Activated CD4-positive, alpha-beta T cell treated with anti-CD3 and anti-CD28 coated beads for 36 hours (primary cell): ENCODE results near the gene C1orf146. TPM values are rescaled to one million over a fixed set of nuclear protein-coding genes. Genes with fewer than 3 reads are reported as not detected.
"Not testable (repeated sequence)": the region's sequence is repeated elsewhere in the genome, so short reads cannot be mapped to it uniquely, and the experiment has no call there.

ENCODE experiments used
- ATAC-seq: fragments of 200-7000 bp; cut with Tn5 transposase; one replicate; pipeline ENCODE4 v1.10.0; 2021; ENCODE audit warnings: mild to moderate bottlenecking, moderate library complexity
- CTCF ChIA-PET: fragments of 350-600 bp; sonication (Branson Sonifier 250); formaldehyde crosslinking; loops from one replicate; lab custom pipeline; 2021; ENCODE audit warnings: antibody characterized with exemption; lab: Charles Lee
- POLR2A ChIA-PET: fragments of 350-600 bp; sonication (Branson Sonifier 250); formaldehyde crosslinking; loops from one replicate; lab custom pipeline; 2021; ENCODE audit warnings: antibody characterized with exemption, inconsistent platforms; lab: Charles Lee
- DNase-seq: peaks from one replicate; pipeline ENCODE4 v3.0.0-alpha.2; 2020
- H3K27ac Mint-ChIP-seq: one replicate; pipeline ENCODE4 v1.8.0; 2021; ENCODE audit warnings: mixed read lengths
- H3K27me3 Mint-ChIP-seq: one replicate; pipeline ENCODE4 v1.8.0; 2021; ENCODE audit warnings: mixed read lengths
- H3K36me3 Mint-ChIP-seq: one replicate; pipeline ENCODE4 v1.8.0; 2021; ENCODE audit warnings: low read depth, mixed read lengths
- H3K4me1 Mint-ChIP-seq: one replicate; pipeline ENCODE4 v1.8.0; 2021; ENCODE audit warnings: mixed read lengths
- H3K4me3 Mint-ChIP-seq: one replicate; pipeline ENCODE4 v1.8.0; 2021; ENCODE audit warnings: mild to moderate bottlenecking, moderate library complexity, mixed read lengths
- H3K9me3 Mint-ChIP-seq: one replicate; pipeline ENCODE4 v1.8.0; 2021; ENCODE audit warnings: low read depth, mixed read lengths
- intact Hi-C, 2 experiments: fragments of 100-400 bp; cut with DNase I in 1 of 2; cut with micrococcal nuclease in 1 of 2; formaldehyde crosslinking; loops; one replicate each; pipeline versions ENCODE4 v1.14.2 to v1.15.1; 2022 to 2024; cut with DNase I, micrococcal nuclease
- total RNA-seq, 2 experiments: library from RNA; stranded (reverse); gene quantifications; one replicate each; pipeline ENCODE4 v1.2.3, GENCODE V29; 2021

Gene C1orf146
- total RNA-seq, 2 experiments from 2014 or later = not detected

- no peaks in the 10 kb centered on the region for H3K9me3 Mint-ChIP-seq
- POLR2A ChIA-PET = no interaction called here
- DNase-seq = no peak
- intact Hi-C loops = no loop called here
- no peak for ATAC-seq
- CTCF ChIA-PET = no interaction called here
- peaks cover 2% of the 10 kb centered on the region for H3K4me1 Mint-ChIP-seq
- H3K4me3 Mint-ChIP-seq = no peak overlapping the region
- no peaks in the 10 kb centered on the region for H3K27me3 Mint-ChIP-seq
- H3K27ac Mint-ChIP-seq = no peak overlapping the region
- H3K36me3 Mint-ChIP-seq = peaks cover 53% of the 10 kb centered on the region
Observed at GRCh38 chr1:92274939-92275338, 57.2 kb downstream of the C1orf146 start.

GRCh38 chr1:92276082-92276481 lies 58.4 kb downstream of the C1orf146 start:
- Mint-ChIP-seq H3K9me3 (no peaks in the 10 kb centered on the region), H3K36me3 (peaks cover 60% of the 10 kb centered on the region), H3K4me3 (no peak overlapping the region), H3K27ac (no peak overlapping the region), H3K27me3 (no peaks in the 10 kb centered on the region), H3K4me1 (peaks cover 2% of the 10 kb centered on the region)
- ChIA-PET POLR2A (interaction anchor here (0.6 kb wide), 1 partner anchor 700 kb away, joined by 3 read pairs; no protein-coding TSS in a partner anchor), CTCF (interaction anchor here (1.1 kb wide), 1 partner anchor 9 kb away, joined by 3 read pairs; no protein-coding TSS in a partner anchor)
- DNase-seq = no peak
- no peak for ATAC-seq
- intact Hi-C loops = no loop called here

- peaks cover 62% of the 10 kb centered on the region for H3K36me3 Mint-ChIP-seq
- peaks cover 5% of the 10 kb centered on the region for H3K4me1 Mint-ChIP-seq
- no peaks in the 10 kb centered on the region for H3K9me3 Mint-ChIP-seq
- H3K4me3 Mint-ChIP-seq = no peak overlapping the region
- POLR2A ChIA-PET = interaction anchor here (0.6 kb wide), 1 partner anchor 388 kb away, joined by 3 read pairs; no protein-coding TSS in a partner anchor
- CTCF ChIA-PET = no interaction called here
- no peak for DNase-seq
- no peak for ATAC-seq
- H3K27me3 Mint-ChIP-seq = no peaks in the 10 kb centered on the region
- intact Hi-C loops = no loop called here
- H3K27ac Mint-ChIP-seq = no peak overlapping the region
Observed at GRCh38 chr1:92277105-92277723, 59.5 kb downstream of the C1orf146 start.

GRCh38 chr1:92279781-92280180 lies 62.1 kb downstream of the C1orf146 start:
- H3K27ac Mint-ChIP-seq, POLR2A ChIA-PET, intact Hi-C loops, ATAC-seq, DNase-seq, H3K4me3 Mint-ChIP-seq, H3K9me3 Mint-ChIP-seq, H3K27me3 Mint-ChIP-seq: not testable (repeated sequence)
- Mint-ChIP-seq H3K4me1 (peaks cover 10% of the 10 kb centered on the region), H3K36me3 (peaks cover 68% of the 10 kb centered on the region)
- CTCF ChIA-PET = interaction anchor here (0.6 kb wide), 2 partner anchors 12 to 35 kb away, joined by 3 read pairs; no protein-coding TSS in a partner anchor

GRCh38 chr1:92281411-92281810 lies 63.7 kb downstream of the C1orf146 start:
- not testable (repeated sequence) for H3K4me1 Mint-ChIP-seq, H3K27me3 Mint-ChIP-seq, H3K27ac Mint-ChIP-seq

GRCh38 chr1:92291372-92291999 lies 73.8 kb downstream of the C1orf146 start:
- H3K36me3 Mint-ChIP-seq = peaks cover 44% of the 10 kb centered on the region
- ChIA-PET POLR2A (interaction anchor here (0.6 to 0.7 kb wide), 2 partner anchors 24 to 294 kb away, joined by 3 read pairs; no protein-coding TSS in a partner anchor), CTCF (interaction anchor here (0.6 to 2.1 kb wide), 22 partner anchors 9 to 527 kb away, joined by 3 to 25 read pairs (median 3); no protein-coding TSS in a partner anchor)
- no peak for DNase-seq
- no peak for ATAC-seq
- intact Hi-C loops = loop anchor here (1.0 to 10.0 kb wide), 3 partner anchors 39 to 1007 kb away; no protein-coding TSS in a partner anchor
- no peak overlapping the region for H3K27ac Mint-ChIP-seq
- H3K4me3 Mint-ChIP-seq = no peak overlapping the region
- H3K4me1 Mint-ChIP-seq = peaks cover 17% of the 10 kb centered on the region
- no peaks in the 10 kb centered on the region for H3K9me3 Mint-ChIP-seq
- no peaks in the 10 kb centered on the region for H3K27me3 Mint-ChIP-seq

More at GRCh38 chr1:92281411-92281810, 63.7 kb downstream of the C1orf146 start:
- intact Hi-C loops, ATAC-seq, H3K9me3 Mint-ChIP-seq, POLR2A ChIA-PET, DNase-seq, H3K4me3 Mint-ChIP-seq: not testable (repeated sequence)
- H3K36me3 Mint-ChIP-seq = peaks cover 74% of the 10 kb centered on the region
- CTCF ChIA-PET = interaction anchor here (0.7 to 1.1 kb wide), 2 partner anchors 9 to 179 kb away, joined by 3 read pairs; no protein-coding TSS in a partner anchor

Other genes starting within 250 kb of the C1orf146 start
- gene EPHX4, start 187.9 kb upstream of the C1orf146 start, total RNA-seq = 1 to 10 TPM in 1 of 2 experiments, under 1 TPM in 1; 0.94 to 1.0 TPM
- not detected for gene SETSIP, start 142.5 kb upstream of the C1orf146 start, total RNA-seq
- gene BTBD8, start 137.6 kb upstream of the C1orf146 start, total RNA-seq = 1 to 10 TPM; 1.8 to 2.4 TPM
- 10 to 100 TPM; 10.8 to 17.6 TPM for gene GLMN, start 81.1 kb downstream of the C1orf146 start, total RNA-seq
- 10 to 100 TPM; 33.4 to 39.0 TPM for gene RPAP2, start 81.1 kb downstream of the C1orf146 start, total RNA-seq